GM12872 (cell line): ENCODE data around the gene LGMN.

Source experiments
- CTCF ChIP-seq: IDR thresholded peaks from 3 replicates; pipeline ENCODE4 v1.5.1; 2011; ENCODE audit warnings: low read depth, mild to moderate bottlenecking, low read length, moderate library complexity; ENCODE audit not compliant: insufficient read depth

The LGMN gene

GRCh38 chr14:92686900-92687427, 61.5 kb downstream of the LGMN start:
- peak; percentile 83 for TF ChIP-seq CTCF

GRCh38 chr14:92686411-92686899, 62.0 kb downstream of the LGMN start:
- TF ChIP-seq CTCF, result no peak

GRCh38 chr14:92685784-92686355, 62.6 kb downstream of the LGMN start:
- no peak for TF ChIP-seq CTCF

GRCh38 chr14:92684801-92685560, 63.4 kb downstream of the LGMN start:
- TF ChIP-seq CTCF, result no peak

GRCh38 chr14:92683041-92683440, 65.4 kb downstream of the LGMN start:
- no peak for TF ChIP-seq CTCF

- peak; percentile 98 for TF ChIP-seq CTCF
Measured at GRCh38 chr14:92680781-92681650, 67.4 kb downstream of the LGMN start.

- TF ChIP-seq CTCF, result no peak
Measured at GRCh38 chr14:92679246-92679645, 69.2 kb downstream of the LGMN start.
